Stomach (tissue), 9 donors: ENCODE results near the gene FANCD2. TPM values are rescaled to one million over a fixed set of nuclear protein-coding genes. Genes with fewer than 3 reads are reported as not detected.
"Not testable (repeated sequence)": the region's sequence is repeated elsewhere in the genome, so short reads cannot be mapped to it uniquely, and the experiment has no call there.

Experiments
- DNase-seq, 2 donors: peaks; one replicate each; pipeline versions ENCODE4 v3.0.0 to v3.0.0-alpha.2; 2013 to 2019
- H3K27ac ChIP-seq, 5 donors: fragments of 200-600 bp in 4 of 5; sonication (generic) in 4 of 5; one replicate each; pipeline ENCODE4 v1.5.1; 2013 to 2019; ENCODE audit warnings: mild to moderate bottlenecking in 1 of 5, moderate library complexity in 1 of 5
- H3K27me3 ChIP-seq, 3 donors: fragments of 200-600 bp; sonication (generic); one replicate each; pipeline ENCODE4 v1.5.1; 2017 to 2019; ENCODE audit warnings: mixed run types in 1 of 3
- H3K36me3 ChIP-seq, 4 donors: fragments of 200-600 bp; sonication (generic); 1 replicate in 3 of 4; 2 replicates in 1 of 4; pipeline ENCODE4 v1.5.1; 2016 to 2019
- H3K4me1 ChIP-seq, 4 donors: fragments of 200-600 bp; sonication (generic); one replicate each; pipeline ENCODE4 v1.5.1; 2016 to 2019
- H3K4me3 ChIP-seq, 4 donors: fragments of 200-600 bp; sonication (generic) in 3 of 4; one replicate each; pipeline ENCODE4 v1.5.1; 2016 to 2019; ENCODE audit warnings: mild to moderate bottlenecking in 1 of 4
- H3K9me3 ChIP-seq, 4 donors: fragments of 200-600 bp; sonication (generic); one replicate each; pipeline ENCODE4 v1.5.1; 2016 to 2019
- CTCF ChIP-seq, 7 experiments: fragments of 450-650 bp in 4 of 7; fragments of 200-600 bp in 3 of 7; sonication (generic) in 3 of 7; IDR thresholded peaks; one replicate each; pipeline ENCODE4 v1.5.1; 2016 to 2019; ENCODE audit warnings: antibody characterized with exemption in 7 of 7, control low read depth in 2 of 7, mild to moderate bottlenecking in 1 of 7
- EP300 ChIP-seq: sonication (generic); formaldehyde crosslinking; IDR thresholded peaks from one replicate; pipeline ENCODE4 v1.6.1; 2017; ENCODE audit warnings: antibody characterized with exemption
- POLR2A ChIP-seq, 4 donors: fragments of 450-650 bp; IDR thresholded peaks; one replicate each; pipeline ENCODE4 v1.6.1; 2016; ENCODE audit warnings: antibody characterized with exemption in 4 of 4, control low read depth in 2 of 4, mild to moderate bottlenecking in 1 of 4, moderate library complexity in 1 of 4
- POLR2AphosphoS5 ChIP-seq, 3 donors: sonication (generic); formaldehyde crosslinking; IDR thresholded peaks; one replicate each; pipeline ENCODE4 v1.6.1; 2016; ENCODE audit warnings: antibody characterized with exemption in 3 of 3
- WGBS, 5 donors: extraction: QIAGEN DNeasy Blood & Tissue Kit in 3 of 5; methylation state at CpG; one replicate each; pipeline versions ENCODE4 v1.1.5 to v1.1.7; 2013 to 2018; 5-methylcytosine and 5-hydroxymethylcytosine counted together
- intact Hi-C: fragments of 100-400 bp; cut with DNase I; formaldehyde crosslinking; loops from one replicate; pipeline ENCODE4 v1.15.1; 2023; ENCODE audit warnings: low total_unique reads
- polyA plus RNA-seq, 3 donors: library from polyadenylated mRNA; stranded (reverse); fragments of 200-250 nt; gene quantifications; one replicate each; pipeline ENCODE4 v1.2.3, GENCODE V29; 2013
- total RNA-seq, 5 donors: library from RNA; depleted of rRNA; stranded (reverse); fragments of >200 nt; gene quantifications; one replicate each; pipeline versions ENCODE4 v1.1.0 to v1.2.3, GENCODE V29; 2014 to 2016
- donor health status: healthy with polysubstance abuse.
- donor health status: Bipolar disorder and iron deficiency.
- donor health status: healthy.

The FANCD2 gene
- total and polyA plus RNA-seq, 8 donors = 0.61 to 21.1 (median 5.7) TPM

- no peak overlapping the region for H3K27ac ChIP-seq
- no peaks in the 10 kb centered on the region for H3K27me3 ChIP-seq
- no peaks in the 10 kb centered on the region for H3K9me3 ChIP-seq
- no peak overlapping the region for H3K4me3 ChIP-seq
- no peak for TF ChIP-seq EP300
- no peak for TF ChIP-seq POLR2AphosphoS5 (IDR thresholded peaks at IDR 0.05)
- TF ChIP-seq POLR2A (IDR thresholded peaks at IDR 0.05) = no peak
- TF ChIP-seq CTCF (IDR thresholded peaks at IDR 0.05) = no peak
- DNase-seq = no peak
- peaks cover 8 to 49% (median 35%) of the 10 kb centered on the region in 4 donors for H3K4me1 ChIP-seq
- WGBS, 5 donors = 76 to 87% (median 84%) methylated on average over 4 of the region's 4 CpGs
- peaks cover 7 to 39% (median 35%) of the 10 kb centered on the region in 4 donors for H3K36me3 ChIP-seq
- intact Hi-C loops = no loop called here
These were observed 93.1 kb downstream of the FANCD2 start for GRCh38 chr3:10119376-10119775.

GRCh38 chr3:10121064-10121463 is 94.8 kb downstream of the FANCD2 start:
- Histone ChIP-seq H3K27ac (no peak overlapping the region), H3K36me3 (peaks cover 17 to 56% (median 51%) of the 10 kb centered on the region in 4 donors), H3K4me1 (peaks cover 8 to 43% (median 31%) of the 10 kb centered on the region in 4 donors), H3K9me3 (no peaks in the 10 kb centered on the region), H3K4me3 (no peak overlapping the region), H3K27me3 (no peaks in the 10 kb centered on the region)
- intact Hi-C loops = no loop called here
- WGBS, 5 donors = 88 to 98% (median 91%) methylated on average over 2 of the region's 2 CpGs
- DNase-seq = no peak
- TF ChIP-seq POLR2AphosphoS5 (IDR thresholded peaks at IDR 0.05) (no peak), CTCF (IDR thresholded peaks at IDR 0.05) (no peak), POLR2A (IDR thresholded peaks at IDR 0.05) (no peak), EP300 (no peak)

- no peak overlapping the region for H3K4me3 ChIP-seq
- TF ChIP-seq POLR2A (IDR thresholded peaks at IDR 0.05) (no peak), CTCF (IDR thresholded peaks at IDR 0.05) (no peak), POLR2AphosphoS5 (IDR thresholded peaks at IDR 0.05) (no peak), EP300 (no peak)
- H3K4me1 ChIP-seq = peaks cover 0 to 26% (median 15%) of the 10 kb centered on the region in 4 donors
- peaks cover 30 to 72% (median 68%) of the 10 kb centered on the region in 4 donors for H3K36me3 ChIP-seq
- H3K27ac ChIP-seq = no peak overlapping the region
- no peaks in the 10 kb centered on the region for H3K9me3 ChIP-seq
- intact Hi-C loops = no loop called here
- no peak for DNase-seq
- 88 to 93% (median 90%) methylated on average over 4 of the region's 4 CpGs for WGBS, 5 donors
- no peaks in the 10 kb centered on the region for H3K27me3 ChIP-seq
These were observed 96.5 kb downstream of the FANCD2 start for GRCh38 chr3:10122724-10123123.

- H3K36me3 ChIP-seq, H3K9me3 ChIP-seq, intact Hi-C loops, H3K4me3 ChIP-seq, H3K4me1 ChIP-seq, H3K27me3 ChIP-seq, H3K27ac ChIP-seq, DNase-seq: not testable (repeated sequence)
- WGBS, 5 donors = 93 to 97% (median 93%) methylated on average over 9 of the region's 9 CpGs
These were observed 109.6 kb downstream of the FANCD2 start for GRCh38 chr3:10135872-10136271.

- Histone ChIP-seq H3K27ac (no peak overlapping the region), H3K36me3 (peaks cover 0 to 4% (median 0%) of the 10 kb centered on the region in 4 donors), H3K9me3 (no peaks in the 10 kb centered on the region), H3K4me1 (peaks cover 0 to 4% (median 0%) of the 10 kb centered on the region in 4 donors), H3K27me3 (no peaks in the 10 kb centered on the region), H3K4me3 (no peak overlapping the region)
- no peak for DNase-seq
- 91 to 94% (median 92%) methylated on average over 11 to 25 of the region's 25 CpGs for WGBS, 5 donors
- TF ChIP-seq POLR2AphosphoS5 (IDR thresholded peaks at IDR 0.05) (no peak), CTCF (IDR thresholded peaks at IDR 0.05) (no peak), EP300 (no peak), POLR2A (IDR thresholded peaks at IDR 0.05) (no peak)
- intact Hi-C loops = no loop called here
These were observed 110.3 kb downstream of the FANCD2 start for GRCh38 chr3:10136426-10137005.
